ENCODE results near the gene NAPG. TPM values are rescaled to one million over a fixed set of nuclear protein-coding genes. Genes with fewer than 3 reads are reported as not detected.

Gene NAPG
- total RNA-seq, 1 experiment from 2014 or later: 28.0 TPM

- no peak overlapping the region for H3K4me2 ChIP-seq (ENCODE audit: low read length)
- POLR2A ChIA-PET: no interaction called here
- DNase-seq (ENCODE audit: low read depth, low spot score) (no peak), ATAC-seq (no peak)
- H3K79me2 ChIP-seq (ENCODE audit: insufficient read depth, low read length): peaks cover 65% of the 10 kb centered on the region
- H3K27me3 ChIP-seq (ENCODE audit: insufficient read depth, low read length): no peaks in the 10 kb centered on the region
- no TSS peak for BruUV-seq (replicated peaks)
- H3K9ac ChIP-seq (ENCODE audit: low read length): no peak overlapping the region
- intact Hi-C loops (cut with micrococcal nuclease): no loop called here
- H3K27ac ChIP-seq (ENCODE audit: low read depth, low read length): no peak overlapping the region
- H3K9me2 ChIP-seq (ENCODE audit: insufficient read depth): no peaks in the 10 kb centered on the region
- peaks cover 11 to 17% of the 10 kb centered on the region in 2 experiments for H3K4me1 ChIP-seq (ENCODE audit: control insufficient read depth in 1 of 2, insufficient read depth in 2 of 2, low read length in 2 of 2)
- RAD21 ChIA-PET (ENCODE audit: low non-redundant PET in 1 of 2, low total read pairs in 2 of 2, uncharacterized antibody in 2 of 2, unreplicated experiment in 2 of 2): no interaction called here
- H2AFZ ChIP-seq (ENCODE audit: low read depth, low read length, poor library complexity, severe bottlenecking): no peak overlapping the region
- H3K9me3 ChIP-seq (ENCODE audit: control insufficient read depth in 1 of 2, insufficient read depth in 1 of 2, low read depth in 1 of 2, low read length in 2 of 2): no peaks in the 10 kb centered on the region
- H4K20me1 ChIP-seq (ENCODE audit: insufficient read depth): no peaks in the 10 kb centered on the region; the same call in 1 of the 2 replicates
- TF ChIP-seq JUND (IDR thresholded peaks at IDR 0.05) (no peak), ZFX (IDR thresholded peaks at IDR 0.05) (no peak), POLR2A (IDR thresholded peaks at IDR 0.05; ENCODE audit: borderline replicate concordance, extremely low read depth, insufficient read depth, insufficient read length) (no peak), EGR1 (IDR thresholded peaks at IDR 0.05; ENCODE audit: low read depth) (no peak), YY1 (IDR thresholded peaks at IDR 0.05; ENCODE audit: extremely low read depth, insufficient replicate concordance, low read depth, low read length) (no peak), EZH2 (IDR thresholded peaks at IDR 0.05) (no peak), ATF3 (IDR thresholded peaks at IDR 0.05) (no peak), MAX (IDR thresholded peaks at IDR 0.05) (no peak), CBX3 (IDR thresholded peaks at IDR 0.05; ENCODE audit: low read depth) (no peak), SIN3A (IDR thresholded peaks at IDR 0.05; ENCODE audit: low read depth) (no peak), FOSL1 (IDR thresholded peaks at IDR 0.05; ENCODE audit: low read depth) (no peak), ZNF274 (IDR thresholded peaks at IDR 0.05; ENCODE audit: low read depth, low read length) (no peak), CTCF (IDR thresholded peaks at IDR 0.05 in 2 of 3, conservative IDR thresholded peaks at IDR 0.05 in 1 of 3; ENCODE audit: borderline replicate concordance in 1 of 3, insufficient read depth in 1 of 3, low read depth in 2 of 3, low read length in 2 of 3) (no peak), REST (IDR thresholded peaks at IDR 0.05; ENCODE audit: low read depth) (no peak), CEBPB (IDR thresholded peaks at IDR 0.05; ENCODE audit: low read depth) (no peak), ZBTB33 (IDR thresholded peaks at IDR 0.05; ENCODE audit: extremely low read depth, insufficient replicate concordance, low read length) (no peak), EZH2phosphoT487 (IDR thresholded peaks at IDR 0.05; ENCODE audit: borderline replicate concordance) (no peak)
- H3K4me3 ChIP-seq (replicated peaks in 1 of 2; ENCODE audit: low read depth in 1 of 2, low read length in 2 of 2): no peak overlapping the region
- H3K36me3 ChIP-seq (ENCODE audit: control insufficient read depth in 1 of 2, insufficient read depth in 2 of 2, low read length in 2 of 2): peaks cover 0 to 2% of the 10 kb centered on the region in 2 experiments; a peak in 1 of 4 replicates
- CTCF ChIA-PET: no interaction called here
Observed at GRCh38 chr18:10528439-10528838, 2.6 kb downstream of the NAPG start.

All from HCT116 (cell line).